ENCODE data around the gene SARNP.
A peak's percentile ranks its signal among the peaks of the same experiment; 100 is the strongest.

The SARNP gene

DNA sequence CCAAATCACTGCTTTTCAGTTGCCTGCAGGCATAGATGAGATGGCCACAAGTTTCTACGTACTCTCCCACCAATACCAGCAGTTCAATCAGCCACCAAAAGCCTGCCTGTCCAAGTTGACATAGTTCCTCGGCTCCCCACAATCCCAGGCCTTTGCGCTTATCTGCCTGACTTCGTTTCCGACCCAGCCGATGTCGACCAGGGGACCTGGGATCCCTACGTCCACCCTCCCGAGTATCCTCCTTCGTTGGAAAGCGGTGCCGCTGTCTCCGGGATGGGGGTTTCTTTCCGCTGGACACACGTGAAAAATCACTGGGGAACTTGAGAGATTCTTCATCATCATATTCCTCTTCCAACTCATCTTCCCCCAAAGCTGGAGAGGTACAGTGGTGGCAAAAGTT lies 10.3 kb upstream of the SARNP start:
- H3K27me3 Mint-ChIP-seq (ENCODE audit: low read depth): no peaks in the 10 kb centered on the region
- H3K9me3 Mint-ChIP-seq: no peaks in the 10 kb centered on the region
- peaks cover 45% of the 10 kb centered on the region for H3K4me1 Mint-ChIP-seq (ENCODE audit: low read depth)
- H3K4me3 Mint-ChIP-seq: peak overlapping the region; percentile 99
- H3K36me3 Mint-ChIP-seq (ENCODE audit: low read depth): peaks cover 29% of the 10 kb centered on the region
- H3K27ac Mint-ChIP-seq: peak overlapping the region; percentile 65

- H3K4me1 Mint-ChIP-seq (ENCODE audit: low read depth): peaks cover 39% of the 10 kb centered on the region
- no peaks in the 10 kb centered on the region for H3K27me3 Mint-ChIP-seq (ENCODE audit: low read depth)
- H3K9me3 Mint-ChIP-seq: no peaks in the 10 kb centered on the region
- H3K27ac Mint-ChIP-seq: peak overlapping the region; percentile 77
- peak overlapping the region; percentile 1 for H3K4me3 Mint-ChIP-seq
- peaks cover 50% of the 10 kb centered on the region for H3K36me3 Mint-ChIP-seq (ENCODE audit: low read depth)
These were observed 7.2 kb upstream of the SARNP start for GRCh38 chr12:55824726-55825125.

DNA sequence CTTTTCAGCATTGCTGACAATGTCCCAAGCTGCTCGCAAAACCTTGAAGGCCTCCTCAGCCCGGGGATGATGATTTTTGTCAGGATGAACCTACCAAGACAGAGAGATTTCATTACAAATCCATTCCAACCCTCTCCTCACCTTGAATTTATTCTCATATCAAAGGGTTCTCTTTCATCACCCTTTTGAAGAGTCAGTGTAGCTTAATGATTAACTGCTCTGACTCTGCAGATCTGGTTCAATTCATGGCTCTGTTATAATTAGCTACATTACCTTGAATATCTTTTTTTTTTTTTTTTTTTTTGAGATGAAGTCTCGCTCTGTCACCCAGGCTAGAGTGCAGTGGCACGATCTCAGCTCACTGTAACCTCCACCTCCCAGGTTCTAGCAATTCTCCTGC lies 5.9 kb upstream of the SARNP start:
- no peak overlapping the region for H3K4me3 Mint-ChIP-seq
- H3K4me1 Mint-ChIP-seq (ENCODE audit: low read depth): peaks cover 47% of the 10 kb centered on the region
- no peaks in the 10 kb centered on the region for H3K27me3 Mint-ChIP-seq (ENCODE audit: low read depth)
- peaks cover 50% of the 10 kb centered on the region for H3K36me3 Mint-ChIP-seq (ENCODE audit: low read depth)
- peak overlapping the region; percentile 32 for H3K27ac Mint-ChIP-seq
- H3K9me3 Mint-ChIP-seq: no peaks in the 10 kb centered on the region

DNA sequence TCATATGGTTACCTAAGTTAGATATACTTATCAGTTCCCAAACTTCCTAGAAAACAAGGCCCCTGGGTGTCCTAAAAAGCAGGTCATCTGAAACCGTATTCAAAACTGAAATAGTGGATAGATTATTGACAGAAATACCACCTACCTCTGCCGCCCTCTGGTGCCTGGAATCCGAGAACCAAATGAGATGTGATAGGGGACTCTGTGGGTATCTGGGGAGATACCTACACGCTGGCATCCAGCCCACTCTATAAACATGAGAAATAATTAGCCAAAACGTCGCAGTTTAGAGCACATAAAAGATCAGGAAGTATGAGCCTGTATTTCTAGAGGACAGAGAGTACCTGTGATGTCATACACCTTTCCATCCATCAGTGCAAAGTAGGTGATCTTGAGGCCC lies 4.7 kb upstream of the SARNP start:
- H3K4me1 Mint-ChIP-seq (ENCODE audit: low read depth): peaks cover 36% of the 10 kb centered on the region

GRCh38 chr12:55820679-55821078 lies 3.2 kb upstream of the SARNP start:
- Mint-ChIP-seq H3K4me3 (no peak overlapping the region), H3K4me1 (ENCODE audit: low read depth) (peaks cover 34% of the 10 kb centered on the region), H3K27me3 (ENCODE audit: low read depth) (no peaks in the 10 kb centered on the region), H3K9me3 (no peaks in the 10 kb centered on the region), H3K27ac (no peak overlapping the region), H3K36me3 (ENCODE audit: low read depth) (peaks cover 36% of the 10 kb centered on the region)

More for the DNA sequence above, 4.7 kb upstream of the SARNP start:
- H3K27ac Mint-ChIP-seq: peak overlapping the region; percentile 52
- no peak overlapping the region for H3K4me3 Mint-ChIP-seq
- peaks cover 41% of the 10 kb centered on the region for H3K36me3 Mint-ChIP-seq (ENCODE audit: low read depth)
- no peaks in the 10 kb centered on the region for H3K9me3 Mint-ChIP-seq
- no peaks in the 10 kb centered on the region for H3K27me3 Mint-ChIP-seq (ENCODE audit: low read depth)

DNA sequence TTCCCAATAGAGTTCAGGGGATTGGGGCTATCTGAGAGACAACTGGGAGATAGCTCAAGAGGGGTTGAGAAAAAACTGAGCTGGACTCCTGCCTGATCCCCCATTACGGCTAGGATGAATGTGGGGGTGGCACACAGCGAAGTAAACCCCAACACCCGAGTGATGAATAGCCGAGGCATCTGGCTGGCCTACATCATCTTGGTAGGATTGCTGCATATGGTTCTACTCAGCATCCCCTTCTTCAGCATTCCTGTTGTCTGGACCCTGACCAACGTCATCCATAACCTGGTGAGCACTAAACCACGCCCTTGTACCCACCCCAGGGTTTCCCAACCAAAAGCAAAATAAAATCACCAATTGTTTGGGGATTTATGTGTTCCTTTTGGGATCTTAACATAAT lies 1.4 kb upstream of the SARNP start:
- peaks cover 35% of the 10 kb centered on the region for H3K36me3 Mint-ChIP-seq (ENCODE audit: low read depth)
- H3K4me3 Mint-ChIP-seq: peak overlapping the region; percentile 51
- no peaks in the 10 kb centered on the region for H3K27me3 Mint-ChIP-seq (ENCODE audit: low read depth)
- no peaks in the 10 kb centered on the region for H3K9me3 Mint-ChIP-seq
- peak overlapping the region; percentile 39 for H3K27ac Mint-ChIP-seq
- peaks cover 30% of the 10 kb centered on the region for H3K4me1 Mint-ChIP-seq (ENCODE audit: low read depth)

DNA sequence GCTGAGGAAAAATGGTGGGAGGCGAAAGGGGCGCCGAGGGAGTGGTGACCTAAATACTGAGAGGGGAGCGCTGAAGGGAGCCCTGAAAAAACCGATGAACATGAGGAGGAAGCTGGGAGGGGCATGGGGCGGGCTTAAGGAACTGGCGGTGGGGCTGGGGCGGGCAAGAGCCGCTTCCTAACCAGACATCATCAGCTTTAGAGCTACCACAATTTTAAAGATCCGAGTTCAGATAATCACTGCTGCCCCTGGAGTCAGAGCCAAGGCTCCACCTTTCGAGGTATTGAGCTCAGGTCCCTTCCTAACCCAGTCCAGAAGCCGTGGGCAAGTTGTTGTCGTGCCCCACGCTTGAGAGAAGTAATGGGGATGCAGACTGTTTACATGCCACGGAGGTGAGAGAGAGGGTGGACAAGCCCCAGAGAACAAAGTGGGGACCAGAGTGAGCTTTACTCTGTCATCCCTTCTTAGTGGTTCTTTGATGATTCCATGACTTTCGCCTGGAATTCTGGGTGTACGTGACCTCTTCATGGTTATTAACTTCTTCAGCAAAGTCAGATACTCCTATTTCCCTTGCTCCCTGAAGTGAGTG lies 710 bp upstream of the SARNP start:
- Mint-ChIP-seq H3K9me3 (no peaks in the 10 kb centered on the region), H3K36me3 (ENCODE audit: low read depth) (peaks cover 34% of the 10 kb centered on the region), H3K27ac (no peak overlapping the region), H3K27me3 (ENCODE audit: low read depth) (no peaks in the 10 kb centered on the region), H3K4me1 (ENCODE audit: low read depth) (peaks cover 31% of the 10 kb centered on the region), H3K4me3 (no peak overlapping the region)

- H3K27me3 Mint-ChIP-seq (ENCODE audit: low read depth): no peaks in the 10 kb centered on the region
- peaks cover 34% of the 10 kb centered on the region for H3K4me1 Mint-ChIP-seq (ENCODE audit: low read depth)
- peaks cover 25% of the 10 kb centered on the region for H3K36me3 Mint-ChIP-seq (ENCODE audit: low read depth)
- H3K27ac Mint-ChIP-seq: no peak overlapping the region
- H3K4me3 Mint-ChIP-seq: no peak overlapping the region
- no peaks in the 10 kb centered on the region for H3K9me3 Mint-ChIP-seq
These were observed 611 bp downstream of the SARNP start for GRCh38 chr12:55816881-55817344.

DNA sequence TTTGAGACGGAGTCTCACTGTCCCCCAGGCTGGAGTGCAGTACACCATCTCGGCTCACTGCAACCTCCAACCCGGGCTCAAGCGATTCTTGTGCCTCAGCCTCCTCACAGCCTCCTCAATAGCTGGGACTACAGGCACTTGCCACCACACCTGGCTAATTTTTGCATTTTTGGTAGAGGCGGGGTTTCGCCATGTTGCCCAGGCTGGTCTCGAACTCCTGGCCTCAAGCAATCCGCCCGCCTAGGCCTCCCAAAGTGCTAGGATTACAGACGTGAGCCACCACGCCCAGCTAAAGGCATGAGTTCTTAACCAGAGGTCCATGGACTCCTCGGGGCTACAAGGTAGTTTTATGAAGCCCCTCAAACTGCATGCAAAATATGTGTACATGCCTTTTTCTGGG lies 2.1 kb downstream of the SARNP start:
- Mint-ChIP-seq H3K27ac (no peak overlapping the region), H3K36me3 (ENCODE audit: low read depth) (peaks cover 21% of the 10 kb centered on the region), H3K27me3 (ENCODE audit: low read depth) (no peaks in the 10 kb centered on the region), H3K9me3 (no peaks in the 10 kb centered on the region), H3K4me1 (ENCODE audit: low read depth) (peaks cover 38% of the 10 kb centered on the region), H3K4me3 (peak overlapping the region; percentile 19)

- Mint-ChIP-seq H3K4me1 (ENCODE audit: low read depth) (peaks cover 34% of the 10 kb centered on the region), H3K4me3 (no peak overlapping the region), H3K36me3 (ENCODE audit: low read depth) (peaks cover 18% of the 10 kb centered on the region)
These were observed 3.3 kb downstream of the SARNP start for GRCh38 chr12:55814257-55814656.

GRCh38 chr12:55812088-55812487 lies 5.4 kb downstream of the SARNP start:
- Mint-ChIP-seq H3K27me3 (ENCODE audit: low read depth) (no peaks in the 10 kb centered on the region), H3K4me3 (no peak overlapping the region), H3K27ac (no peak overlapping the region), H3K4me1 (ENCODE audit: low read depth) (peaks cover 27% of the 10 kb centered on the region), H3K9me3 (no peaks in the 10 kb centered on the region), H3K36me3 (ENCODE audit: low read depth) (peaks cover 19% of the 10 kb centered on the region)

More at GRCh38 chr12:55814257-55814656, 3.3 kb downstream of the SARNP start:
- no peaks in the 10 kb centered on the region for H3K9me3 Mint-ChIP-seq
- H3K27ac Mint-ChIP-seq: peak overlapping the region; percentile 18
- H3K27me3 Mint-ChIP-seq (ENCODE audit: low read depth): no peaks in the 10 kb centered on the region

DNA sequence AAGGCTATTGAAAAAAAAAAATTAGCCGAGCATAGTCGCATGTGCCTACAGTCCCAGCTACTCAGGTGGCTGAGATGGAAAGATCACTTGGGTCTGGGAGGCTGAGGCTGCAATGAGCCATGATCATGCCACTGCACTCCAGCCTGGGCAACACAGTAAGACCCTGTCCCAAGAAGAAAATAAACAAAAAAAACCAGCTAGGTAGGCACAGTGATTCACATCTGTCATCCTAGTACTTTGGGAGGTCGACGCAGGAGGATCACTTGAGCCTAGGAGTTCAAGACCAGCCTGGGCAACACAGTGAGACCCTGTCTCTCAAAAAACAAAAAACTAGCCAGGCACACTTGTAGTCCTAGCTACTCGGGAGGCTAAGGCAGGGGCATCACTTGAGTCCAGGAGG lies 8.2 kb downstream of the SARNP start:
- H3K27ac Mint-ChIP-seq: no peak overlapping the region

GRCh38 chr12:55806982-55807381 lies 10.5 kb downstream of the SARNP start:
- Mint-ChIP-seq H3K27me3 (ENCODE audit: low read depth) (no peaks in the 10 kb centered on the region), H3K9me3 (no peaks in the 10 kb centered on the region), H3K4me3 (no peak overlapping the region), H3K27ac (no peak overlapping the region), H3K4me1 (ENCODE audit: low read depth) (peaks cover 5% of the 10 kb centered on the region), H3K36me3 (ENCODE audit: low read depth) (peaks cover 19% of the 10 kb centered on the region)

More for the DNA sequence above, 8.2 kb downstream of the SARNP start:
- Mint-ChIP-seq H3K27me3 (ENCODE audit: low read depth) (no peaks in the 10 kb centered on the region), H3K4me3 (no peak overlapping the region), H3K4me1 (ENCODE audit: low read depth) (peaks cover 19% of the 10 kb centered on the region), H3K36me3 (ENCODE audit: low read depth) (peaks cover 18% of the 10 kb centered on the region), H3K9me3 (no peaks in the 10 kb centered on the region)

DNA sequence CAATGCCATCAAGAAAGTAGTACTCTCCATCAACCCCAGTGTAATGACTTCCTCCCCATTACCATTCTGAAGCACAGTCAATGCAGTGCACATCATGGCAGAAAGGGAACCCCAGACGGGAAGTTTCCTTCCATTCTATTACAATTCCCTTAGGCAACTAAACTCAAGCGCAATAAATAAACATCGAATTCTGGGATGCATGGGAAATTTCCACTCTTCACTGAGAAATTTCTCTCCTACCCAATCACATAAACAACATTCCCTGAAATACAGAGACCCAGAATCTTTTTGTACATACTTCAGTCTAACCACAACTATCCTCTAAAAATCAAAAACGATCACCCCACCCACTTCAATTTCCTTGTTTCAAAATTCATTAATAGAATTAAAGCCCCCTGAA lies 20.0 kb downstream of the SARNP start:
- H3K27me3 Mint-ChIP-seq (ENCODE audit: low read depth): no peaks in the 10 kb centered on the region
- no peak overlapping the region for H3K4me3 Mint-ChIP-seq
- H3K27ac Mint-ChIP-seq: no peak overlapping the region
- peaks cover 14% of the 10 kb centered on the region for H3K4me1 Mint-ChIP-seq (ENCODE audit: low read depth)
- peaks cover 50% of the 10 kb centered on the region for H3K36me3 Mint-ChIP-seq (ENCODE audit: low read depth)
- no peaks in the 10 kb centered on the region for H3K9me3 Mint-ChIP-seq

DNA sequence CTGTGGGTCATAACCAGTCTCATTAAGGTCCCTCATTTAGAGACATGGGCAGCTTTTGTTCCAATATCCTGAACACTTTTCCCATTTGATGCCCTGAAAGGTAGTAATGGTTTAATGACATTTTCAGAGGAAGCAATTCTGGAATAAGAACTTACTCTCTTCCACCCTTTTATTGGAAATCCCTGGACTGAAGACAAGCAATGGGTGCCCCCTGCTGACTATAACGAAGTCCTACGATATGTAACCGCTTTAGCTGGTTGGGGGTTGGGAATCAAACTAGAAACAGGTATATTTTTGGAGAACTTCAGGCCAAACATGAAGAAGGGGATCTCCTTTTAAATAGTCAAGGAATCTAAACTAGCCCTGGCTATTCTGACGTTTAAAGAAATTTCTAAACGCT lies 20.5 kb downstream of the SARNP start:
- peaks cover 50% of the 10 kb centered on the region for H3K36me3 Mint-ChIP-seq (ENCODE audit: low read depth)
- no peak overlapping the region for H3K27ac Mint-ChIP-seq

DNA sequence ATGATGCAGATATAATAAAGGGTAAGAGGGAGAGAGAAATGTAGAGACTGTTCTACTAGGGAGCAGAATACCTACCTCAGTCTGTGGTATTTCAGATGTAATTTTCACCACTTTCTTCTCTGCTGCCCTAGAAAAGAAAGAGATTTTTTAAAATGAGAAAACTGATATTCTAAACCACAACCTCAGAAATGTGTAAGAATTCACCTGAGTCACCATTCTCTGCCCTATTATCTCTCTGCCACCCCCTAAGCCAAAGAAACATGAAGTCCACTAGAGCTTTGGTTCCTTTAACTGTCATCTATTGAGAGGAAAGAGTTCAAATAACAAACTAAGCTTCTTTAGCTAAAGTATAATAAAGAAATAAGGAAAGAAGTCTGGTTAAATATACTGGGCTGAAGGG lies 21.6 kb downstream of the SARNP start:
- Mint-ChIP-seq H3K4me1 (ENCODE audit: low read depth) (peaks cover 14% of the 10 kb centered on the region), H3K9me3 (no peaks in the 10 kb centered on the region), H3K27ac (no peak overlapping the region), H3K27me3 (ENCODE audit: low read depth) (no peaks in the 10 kb centered on the region), H3K4me3 (no peak overlapping the region), H3K36me3 (ENCODE audit: low read depth) (peaks cover 46% of the 10 kb centered on the region)

More for the DNA sequence above, 20.5 kb downstream of the SARNP start:
- Mint-ChIP-seq H3K9me3 (no peaks in the 10 kb centered on the region), H3K27me3 (ENCODE audit: low read depth) (no peaks in the 10 kb centered on the region), H3K4me1 (ENCODE audit: low read depth) (peaks cover 14% of the 10 kb centered on the region), H3K4me3 (no peak overlapping the region)
